Spleen (tissue), 7 donors: ENCODE results near the gene GALNT18.

Experiments
- CTCF ChIP-seq, 11 experiments: fragments of 200-600 bp in 7 of 11; fragments of 450-650 bp in 4 of 11; sonication (generic) in 4 of 11; IDR thresholded peaks in 8 of 11; conservative IDR thresholded peaks in 3 of 11; 1 replicate in 7 of 11; 2 replicates in 4 of 11; pipeline versions ENCODE4 v1.4.0 to v1.8.0; 2016 to 2021; ENCODE audit warnings: antibody characterized with exemption in 11 of 11, inconsistent platforms in 4 of 11, mild to moderate bottlenecking in 1 of 11
- POLR2A ChIP-seq, 3 donors: fragments of 450-650 bp; IDR thresholded peaks; one replicate each; pipeline ENCODE4 v1.5.1; 2017; ENCODE audit warnings: antibody characterized with exemption in 3 of 3, mild to moderate bottlenecking in 1 of 3
- donor health status: DM: no; HTN: no; CAD: no; lungs with moderate emphysema.
- donor health status: DM: no; HTN: no; CAD: no.
- donor health status: DM: no; HTN: no; CAD: no.

GRCh38 chr11:11478687-11479086 is 143.1 kb downstream of the GALNT18 start:
- TF ChIP-seq CTCF (IDR thresholded peaks at IDR 0.05 in 8 of 11, conservative IDR thresholded peaks at IDR 0.05 in 3 of 11) (no peak), POLR2A (IDR thresholded peaks at IDR 0.05) (no peak)
